ENCODE data around the gene CFAP221. TPM values are rescaled to one million over a fixed set of nuclear protein-coding genes. Genes with fewer than 3 reads are reported as not detected.

The CFAP221 gene
- total RNA-seq, 1 donor from 2014 or later, result not detected

DNA sequence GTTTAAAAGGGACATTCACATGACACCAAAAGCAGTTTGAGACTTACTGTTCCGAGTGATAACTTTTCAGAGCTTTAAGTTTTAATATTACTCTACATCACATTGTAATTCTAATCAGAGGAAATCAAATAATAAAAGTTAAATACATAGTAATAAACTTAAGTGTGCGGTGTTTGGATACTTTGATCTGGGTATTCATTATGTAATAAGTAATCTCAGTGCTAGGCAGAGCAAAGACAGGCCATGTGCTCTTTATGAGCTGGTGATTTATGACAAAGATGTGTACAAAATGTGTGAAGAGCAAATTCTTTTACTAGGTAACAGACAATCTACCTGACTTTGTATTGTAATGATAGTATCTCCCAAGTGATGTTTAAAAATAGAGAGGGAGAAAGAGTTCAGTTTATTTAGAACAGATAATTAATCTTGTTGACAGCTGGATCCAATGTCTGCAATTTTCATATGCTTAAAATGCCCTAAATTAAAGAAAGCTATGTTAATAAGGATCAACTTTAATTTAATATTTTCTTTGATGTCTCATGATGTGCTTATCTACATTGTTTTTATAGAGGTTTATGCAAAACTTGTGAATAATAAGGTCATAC is 4.4 kb downstream of the CFAP221 start:
- no peaks in the 10 kb centered on the region for H3K9me3 ChIP-seq
- peaks cover 0 to 4% of the 10 kb centered on the region in 2 donors for H3K4me1 ChIP-seq
- DNase-seq (ENCODE audit: low spot score in 2 of 2), result no peak
- no peak overlapping the region for H3K4me3 ChIP-seq
- H3K36me3 ChIP-seq, result no peaks in the 10 kb centered on the region
- no peaks in the 10 kb centered on the region for H3K27me3 ChIP-seq
- intact Hi-C loops (cut with DNase I), result loop anchor here (5.0 kb wide), 1 partner anchor 209 kb away; the partner anchor contains the start of gene PTPN4
- H3K27ac ChIP-seq, result no peak overlapping the region
- no peak for TF ChIP-seq CTCF (IDR thresholded peaks at IDR 0.05)

GRCh38 chr2:119549241-119549640 is 5.0 kb downstream of the CFAP221 start:
- Histone ChIP-seq H3K36me3 (no peaks in the 10 kb centered on the region), H3K9me3 (no peaks in the 10 kb centered on the region), H3K4me1 (peaks cover 0 to 4% of the 10 kb centered on the region in 2 donors), H3K27me3 (no peaks in the 10 kb centered on the region), H3K27ac (no peak overlapping the region), H3K4me3 (no peak overlapping the region)
- no peak for TF ChIP-seq CTCF (IDR thresholded peaks at IDR 0.05)
- intact Hi-C loops (cut with DNase I), result loop anchor here (5.0 kb wide), 1 partner anchor 208 kb away; the partner anchor contains the start of gene PTPN4
- no peak for DNase-seq (ENCODE audit: low spot score in 2 of 2)

DNA sequence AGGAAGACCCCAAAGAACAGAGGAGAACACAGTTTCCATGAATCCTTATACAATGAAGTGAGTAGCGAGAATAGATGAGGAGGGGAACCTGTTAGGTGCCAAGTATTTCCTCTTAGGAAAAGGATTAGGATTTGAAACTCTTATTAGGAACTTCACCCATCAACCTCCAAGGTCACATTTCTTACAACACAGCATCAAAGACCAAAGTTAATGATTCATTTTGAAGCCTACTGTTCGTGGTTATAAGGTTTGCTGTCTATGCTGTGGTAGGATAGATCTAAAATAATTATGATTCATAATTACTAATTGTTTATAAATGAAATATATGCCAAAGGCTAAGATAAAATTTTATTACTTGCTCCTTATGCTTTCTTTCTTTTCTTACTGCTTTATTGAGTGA is 6.1 kb downstream of the CFAP221 start:
- Histone ChIP-seq H3K36me3 (no peaks in the 10 kb centered on the region), H3K27me3 (no peaks in the 10 kb centered on the region), H3K27ac (no peak overlapping the region), H3K4me1 (no peaks in the 10 kb centered on the region), H3K4me3 (no peak overlapping the region), H3K9me3 (no peaks in the 10 kb centered on the region)
- intact Hi-C loops (cut with DNase I), result no loop called here
- no peak for DNase-seq (ENCODE audit: low spot score in 2 of 2)
- no peak for TF ChIP-seq CTCF (IDR thresholded peaks at IDR 0.05)

DNA sequence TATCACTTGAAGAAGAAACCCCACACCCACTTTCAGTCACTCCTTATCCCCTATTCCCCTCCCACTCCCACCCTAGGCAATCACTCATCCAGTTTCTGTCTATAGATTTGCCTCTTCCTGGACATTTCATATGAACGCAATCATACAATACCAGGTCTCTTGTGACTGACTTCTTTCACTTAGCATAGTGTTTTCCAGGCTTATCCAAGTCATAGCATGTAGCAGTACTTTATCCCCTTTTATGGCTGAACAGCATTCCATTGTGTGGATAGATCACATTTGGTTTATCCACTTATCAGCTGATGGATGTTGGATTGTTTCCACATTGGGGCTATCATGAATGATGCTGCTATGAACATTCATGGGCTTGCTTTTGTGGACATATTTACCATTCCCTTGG is 6.6 kb downstream of the CFAP221 start:
- Histone ChIP-seq H3K27ac (no peak overlapping the region), H3K27me3 (no peaks in the 10 kb centered on the region), H3K4me3 (no peak overlapping the region), H3K36me3 (no peaks in the 10 kb centered on the region), H3K9me3 (no peaks in the 10 kb centered on the region), H3K4me1 (peaks cover 0 to 2% of the 10 kb centered on the region in 2 donors)
- intact Hi-C loops (cut with DNase I), result no loop called here
- no peak for DNase-seq (ENCODE audit: low spot score in 2 of 2)
- no peak for TF ChIP-seq CTCF (IDR thresholded peaks at IDR 0.05)

GRCh38 chr2:119552902-119553301 is 8.7 kb downstream of the CFAP221 start:
- H3K27me3 ChIP-seq, result no peaks in the 10 kb centered on the region
- H3K9me3 ChIP-seq, result no peaks in the 10 kb centered on the region
- no peak for TF ChIP-seq CTCF (IDR thresholded peaks at IDR 0.05)
- DNase-seq (ENCODE audit: low spot score in 2 of 2), result no peak
- intact Hi-C loops (cut with DNase I), result no loop called here
- H3K4me1 ChIP-seq, result peaks cover 0 to 2% of the 10 kb centered on the region in 2 donors
- H3K36me3 ChIP-seq, result no peaks in the 10 kb centered on the region
- no peak overlapping the region for H3K4me3 ChIP-seq
- no peak overlapping the region for H3K27ac ChIP-seq

Measured in ascending aorta (tissue), 2 donors.